ENCODE results near the gene MFF.

GRCh38 chr2:227348324-227348723 is 23.3 kb downstream of the MFF start:
- TF ChIP-seq CTCF (conservative IDR thresholded peaks at IDR 0.05; ENCODE audit: low read length) (no peak), EZH2phosphoT487 (IDR thresholded peaks at IDR 0.05; ENCODE audit: borderline replicate concordance) (no peak)
